ENCODE data around the gene PRRC2C. TPM values are rescaled to one million over a fixed set of nuclear protein-coding genes. Genes with fewer than 3 reads are reported as not detected.
A peak's percentile ranks its signal among the peaks of the same experiment; 100 is the strongest.

The PRRC2C gene
- total and polyA plus RNA-seq, 12 donors, result 15.1 to 77.2 (median 58.1) TPM

DNA sequence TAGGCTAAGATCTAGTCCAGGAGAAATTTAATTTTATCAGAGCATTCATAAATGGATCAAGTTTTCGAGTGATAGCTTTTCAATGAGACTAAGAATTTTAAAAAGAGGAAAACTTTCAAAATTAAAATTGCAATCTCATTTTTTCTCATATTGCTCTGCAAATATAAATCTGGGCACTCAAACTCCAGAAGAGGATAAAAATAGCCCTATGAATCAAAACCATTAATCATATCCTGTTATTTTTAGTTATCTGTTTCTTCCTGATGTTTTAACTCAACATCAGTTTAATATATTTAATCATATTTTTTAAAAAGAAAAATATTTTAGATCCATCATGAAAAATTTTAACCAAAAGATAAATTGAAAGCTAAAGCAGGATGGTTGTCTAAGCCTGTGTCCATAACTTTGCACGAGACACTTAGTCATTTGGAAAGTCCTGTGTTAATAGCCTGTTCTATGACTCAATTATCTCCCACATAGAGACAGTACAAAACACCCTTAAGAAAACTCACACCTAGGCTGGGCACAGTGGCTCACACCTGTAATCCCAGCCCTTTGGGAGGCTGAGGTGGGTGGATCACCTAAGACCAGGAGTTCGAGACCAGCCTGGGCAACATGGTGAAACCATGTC is 17.1 kb upstream of the PRRC2C start:
- Histone ChIP-seq H3K4me3 (no peak overlapping the region), H3K4me1 (peaks cover 0 to 14% (median 0%) of the 10 kb centered on the region in 9 donors), H3K9me3 (no peaks in the 10 kb centered on the region), H3K27ac (peak overlapping the region in 3 of 10 donors; percentile 0 to 61 (median 28)), H3K27me3 (no peaks in the 10 kb centered on the region), H3K36me3 (no peaks in the 10 kb centered on the region)
- DNase-seq, result no peak
- ATAC-seq, result no peak
- 63 to 74% methylated on average over 3 of the region's 3 CpGs for WGBS, 2 donors
- intact Hi-C loops (cut with DNase I), result no loop called here
- TF ChIP-seq, protein P1, sequence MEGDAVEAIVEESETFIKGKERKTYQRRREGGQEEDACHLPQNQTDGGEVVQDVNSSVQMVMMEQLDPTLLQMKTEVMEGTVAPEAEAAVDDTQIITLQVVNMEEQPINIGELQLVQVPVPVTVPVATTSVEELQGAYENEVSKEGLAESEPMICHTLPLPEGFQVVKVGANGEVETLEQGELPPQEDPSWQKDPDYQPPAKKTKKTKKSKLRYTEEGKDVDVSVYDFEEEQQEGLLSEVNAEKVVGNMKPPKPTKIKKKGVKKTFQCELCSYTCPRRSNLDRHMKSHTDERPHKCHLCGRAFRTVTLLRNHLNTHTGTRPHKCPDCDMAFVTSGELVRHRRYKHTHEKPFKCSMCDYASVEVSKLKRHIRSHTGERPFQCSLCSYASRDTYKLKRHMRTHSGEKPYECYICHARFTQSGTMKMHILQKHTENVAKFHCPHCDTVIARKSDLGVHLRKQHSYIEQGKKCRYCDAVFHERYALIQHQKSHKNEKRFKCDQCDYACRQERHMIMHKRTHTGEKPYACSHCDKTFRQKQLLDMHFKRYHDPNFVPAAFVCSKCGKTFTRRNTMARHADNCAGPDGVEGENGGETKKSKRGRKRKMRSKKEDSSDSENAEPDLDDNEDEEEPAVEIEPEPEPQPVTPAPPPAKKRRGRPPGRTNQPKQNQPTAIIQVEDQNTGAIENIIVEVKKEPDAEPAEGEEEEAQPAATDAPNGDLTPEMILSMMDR (IDR thresholded peaks at IDR 0.05), result no peak

DNA sequence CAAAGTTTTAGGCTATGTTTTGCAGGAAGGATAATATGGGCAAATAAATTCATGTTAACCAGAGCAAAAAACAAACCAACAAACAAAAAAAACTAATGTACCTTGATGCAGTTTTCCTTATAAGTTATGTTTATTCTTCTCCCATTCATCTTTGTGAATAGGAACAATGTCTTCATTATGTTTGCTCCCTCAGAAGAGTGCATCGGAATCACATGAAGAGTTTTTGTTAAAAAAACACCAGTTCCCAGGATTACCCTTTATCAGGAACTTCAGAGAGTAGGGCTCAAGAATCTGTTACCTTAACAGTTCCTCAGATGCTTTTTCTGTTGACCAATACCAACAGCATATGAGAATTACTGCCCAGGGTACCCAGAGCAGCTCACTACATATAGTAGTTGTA is 14.6 kb upstream of the PRRC2C start:
- Histone ChIP-seq H3K4me3 (no peak overlapping the region), H3K27me3 (no peaks in the 10 kb centered on the region), H3K36me3 (no peaks in the 10 kb centered on the region), H3K4me1 (peaks cover 0 to 14% (median 0%) of the 10 kb centered on the region in 9 donors), H3K9me3 (no peaks in the 10 kb centered on the region), H3K27ac (no peak overlapping the region)
- 87 to 91% methylated on average over 1 of the region's 1 CpG for WGBS, 2 donors
- DNase-seq, result no peak
- TF ChIP-seq, protein P1 (IDR thresholded peaks at IDR 0.05), result no peak
- ATAC-seq, result no peak
- intact Hi-C loops (cut with DNase I), result no loop called here

DNA sequence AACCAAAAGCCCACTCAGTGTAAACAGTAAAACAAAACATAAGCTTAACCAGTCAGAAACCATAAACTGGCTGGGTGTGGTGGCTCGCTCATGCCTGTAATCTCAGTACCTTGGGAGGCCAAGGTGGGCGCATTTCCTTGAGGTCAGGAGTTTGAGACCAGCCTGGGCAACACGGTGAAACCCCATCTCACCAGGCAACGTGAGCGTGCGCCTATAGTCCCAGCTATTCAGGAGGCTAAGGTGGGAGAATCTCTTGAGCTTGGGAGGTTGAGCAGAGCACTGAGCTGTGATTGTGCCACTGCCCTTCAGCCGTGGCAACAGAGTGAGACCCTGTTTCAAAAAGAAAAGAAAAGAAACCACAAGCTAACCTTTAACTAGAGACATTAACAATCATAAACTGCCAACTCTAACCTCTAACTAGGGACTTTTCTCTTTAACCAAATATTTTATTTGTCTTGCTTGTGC is 13.1 kb upstream of the PRRC2C start:
- TF ChIP-seq, protein P1 (IDR thresholded peaks at IDR 0.05), result no peak
- Histone ChIP-seq H3K27ac (no peak overlapping the region), H3K36me3 (no peaks in the 10 kb centered on the region), H3K4me1 (peaks cover 0 to 14% (median 0%) of the 10 kb centered on the region in 9 donors), H3K27me3 (no peaks in the 10 kb centered on the region), H3K9me3 (no peaks in the 10 kb centered on the region), H3K4me3 (no peak overlapping the region)
- ATAC-seq (no peak), DNase-seq (no peak)
- intact Hi-C loops (cut with DNase I), result no loop called here
- 94 to 95% methylated on average over 7 of the region's 7 CpGs for WGBS, 2 donors

DNA sequence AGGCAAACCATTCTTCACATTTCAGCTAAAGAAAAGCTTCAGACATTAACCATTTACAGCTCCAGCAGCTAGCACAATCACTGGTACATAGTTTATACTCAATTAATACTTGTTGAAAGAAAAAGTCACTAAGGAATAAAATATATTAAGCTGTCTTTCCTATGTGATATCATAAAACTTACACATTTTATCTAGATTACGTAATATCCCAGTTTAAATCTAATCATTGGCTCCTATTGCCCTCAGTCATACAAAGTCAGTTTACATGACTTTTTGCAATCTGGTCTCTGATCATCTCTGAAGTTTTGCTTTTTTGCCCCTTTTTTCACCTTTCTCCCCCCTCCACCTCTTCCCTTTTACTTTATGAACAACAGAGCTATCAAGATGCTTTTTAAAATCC is 8.5 kb upstream of the PRRC2C start:
- Histone ChIP-seq H3K4me3 (no peak overlapping the region), H3K27me3 (no peaks in the 10 kb centered on the region), H3K9me3 (no peaks in the 10 kb centered on the region), H3K4me1 (no peaks in the 10 kb centered on the region), H3K27ac (no peak overlapping the region), H3K36me3 (no peaks in the 10 kb centered on the region)
- WGBS, 2 donors, result 100% methylated on average over 1 of the region's 1 CpG
- DNase-seq (no peak), ATAC-seq (no peak)
- intact Hi-C loops (cut with DNase I), result no loop called here
- TF ChIP-seq, protein P1 (IDR thresholded peaks at IDR 0.05), result no peak

Data from heart right ventricle (tissue), 16 donors.